HepG2 (cell line): ENCODE data around the gene ZMPSTE24. TPM values are rescaled to one million over a fixed set of nuclear protein-coding genes. Genes with fewer than 3 reads are reported as not detected.

Experiments
- ATAC-seq: fragments of 200-7000 bp; cut with Tn5 transposase; 3 replicates; pipeline ENCODE4 v1.9.1; 2020; ENCODE audit warnings: mild to moderate bottlenecking, moderate library complexity
- BruUV-seq: library from RNA; stranded (reverse); fragments of 400-500 nt; replicated peaks from 2 replicates; lab custom pipeline; 2021; lab: Mats Ljungman, UMichigan
- CTCF ChIA-PET: fragments of 300-600 bp; formaldehyde crosslinking; extraction: SDS; loops from one replicate; lab custom pipeline; 2021; ENCODE audit warnings: low total read pairs, inconsistent platforms, low intra/inter-chr PET ratio; lab: Yijun Ruan, JAX
- POLR2A ChIA-PET: fragments of 350-600 bp; sonication (Branson Sonifier 250); formaldehyde crosslinking; loops from one replicate; lab custom pipeline; 2020; ENCODE audit warnings: antibody characterized with exemption, inconsistent platforms; lab: Yijun Ruan, JAX
- DNase-seq: peaks from one replicate; pipeline ENCODE4 v3.0.0-alpha.2; 2015; ENCODE audit warnings: low spot score
- FAIRE-seq: peaks from 3 replicates; lab custom pipeline; 2011; peaks lifted over from hg19 to GRCh38; lab: Jason Lieb, UNC
- H2AFZ ChIP-seq: one replicate; pipeline ENCODE4 v1.6.1; 2011; ENCODE audit warnings: low read length, inconsistent platforms
- H3K27ac ChIP-seq: fragments of 300-600 bp; 3 replicates; pipeline ENCODE4 v1.8.0; 2011; ENCODE audit warnings: mixed run types, mild to moderate bottlenecking, mixed read lengths, low read length, inconsistent platforms; ENCODE audit not compliant: insufficient read depth; ENCODE audit errors: extremely low read length
- H3K27me3 ChIP-seq, 2 experiments: fragments of 200-600 bp in 1 of 2; 2 replicates in 1 of 2; 3 replicates in 1 of 2; pipeline versions ENCODE4 v1.6.0 to v1.8.0; 2011; ENCODE audit warnings: low read length in 2 of 2, mild to moderate bottlenecking in 2 of 2, moderate library complexity in 2 of 2, inconsistent platforms in 1 of 2; ENCODE audit not compliant: insufficient read depth in 2 of 2, control insufficient read depth in 1 of 2
- H3K36me3 ChIP-seq, 2 experiments: fragments of 200-600 bp in 1 of 2; replicated peaks in 1 of 2; 2 replicates in 1 of 2; 3 replicates in 1 of 2; pipeline versions ENCODE4 v1.5.1 to v1.8.0; 2011; ENCODE audit warnings: low read length in 2 of 2, inconsistent platforms in 1 of 2; ENCODE audit not compliant: insufficient read depth in 2 of 2, control insufficient read depth in 1 of 2
- H3K4me1 ChIP-seq: 2 replicates; pipeline ENCODE4 v1.5.1; 2012; ENCODE audit warnings: low read length, inconsistent platforms; ENCODE audit not compliant: insufficient read depth
- H3K4me2 ChIP-seq: 2 replicates; pipeline ENCODE4 v1.6.0; 2011; ENCODE audit warnings: low read depth, low read length, inconsistent platforms
- H3K4me3 ChIP-seq, 3 experiments: fragments of 200-600 bp in 1 of 3; sonication (generic), shearing (Covaris generic) in 1 of 3; replicated peaks in 1 of 3; 2 replicates each; pipeline ENCODE4 v1.5.1; 2011 to 2016; ENCODE audit warnings: low read length in 3 of 3, inconsistent platforms in 2 of 3, low read depth in 2 of 3, mild to moderate bottlenecking in 2 of 3, control low read depth in 1 of 3, mixed read lengths in 1 of 3; ENCODE audit not compliant: insufficient read depth in 1 of 3
- H3K79me2 ChIP-seq: one replicate; pipeline ENCODE4 v1.6.1; 2011; ENCODE audit warnings: low read length, inconsistent platforms; ENCODE audit not compliant: insufficient read depth
- H3K9ac ChIP-seq: 2 replicates; pipeline ENCODE4 v1.6.0; 2011; ENCODE audit warnings: mild to moderate bottlenecking, low read depth, low read length, inconsistent platforms; ENCODE audit not compliant: insufficient read depth
- H3K9me3 ChIP-seq: 2 replicates; pipeline ENCODE4 v1.5.1; 2012; ENCODE audit warnings: mild to moderate bottlenecking, low read length
- H4K20me1 ChIP-seq: 2 replicates; pipeline ENCODE4 v1.6.0; 2011; ENCODE audit warnings: inconsistent platforms, mild to moderate bottlenecking, low read length, moderate library complexity; ENCODE audit not compliant: insufficient read depth
- CREB1 ChIP-seq, 2 experiments: fragments of 450-650 bp in 1 of 2; IDR thresholded peaks; 2 replicates each; pipeline ENCODE4 v1.6.1; 2016 to 2017; ENCODE audit warnings: control low read depth in 1 of 2, mild to moderate bottlenecking in 1 of 2, missing compliant biosample characterization in 1 of 2, missing genetic modification characterization in 1 of 2
- DNMT3B ChIP-seq: conservative IDR thresholded peaks from 2 replicates; pipeline ENCODE4 v1.6.1; 2016; ENCODE audit warnings: missing biosample characterization, control low read depth
- E2F2 ChIP-seq: sonication (generic); formaldehyde crosslinking; IDR thresholded peaks from 2 replicates; pipeline ENCODE4 v1.4.0; 2020; ENCODE audit warnings: missing genetic modification reagents, borderline replicate concordance
- FOXC1 ChIP-seq: sonication (generic); formaldehyde crosslinking; IDR thresholded peaks from 2 replicates; pipeline ENCODE4 v1.8.0; 2022; ENCODE audit warnings: mild to moderate bottlenecking, missing genetic modification reagents, borderline replicate concordance
- GMEB2 ChIP-seq: IDR thresholded peaks from 2 replicates; pipeline ENCODE4 v1.6.1; 2016; ENCODE audit warnings: missing biosample characterization, missing genetic modification reagents, low read depth
- NONO ChIP-seq, 2 experiments: fragments of 450-650 bp in 1 of 2; sonication (generic) in 1 of 2; formaldehyde crosslinking in 1 of 2; IDR thresholded peaks in 1 of 2; conservative IDR thresholded peaks in 1 of 2; 2 replicates each; pipeline versions ENCODE4 v1.6.1 to v1.8.0; 2017 to 2022; ENCODE audit warnings: mild to moderate bottlenecking in 1 of 2, missing genetic modification reagents in 1 of 2, moderate library complexity in 1 of 2
- TCF12 ChIP-seq, 2 experiments: fragments of 450-650 bp in 1 of 2; sonication (generic) in 1 of 2; formaldehyde crosslinking in 1 of 2; IDR thresholded peaks; 2 replicates each; pipeline versions ENCODE4 v1.6.1 to v1.8.0; 2017 to 2022; ENCODE audit warnings: antibody characterized with exemption in 1 of 2, mild to moderate bottlenecking in 1 of 2, missing genetic modification reagents in 1 of 2, moderate library complexity in 1 of 2
- XRCC5 ChIP-seq: fragments of 200-400 bp; formaldehyde crosslinking; optimal IDR thresholded peaks from 2 replicates; pipeline ENCODE3; 2017; ENCODE audit warnings: mild to moderate bottlenecking, low read length
- ZKSCAN1 ChIP-seq: fragments of 150-350 bp; IDR thresholded peaks from 2 replicates; pipeline ENCODE4 v1.6.1; 2014; ENCODE audit warnings: low read length
- ZNF121 ChIP-seq: sonication (generic); formaldehyde crosslinking; IDR thresholded peaks from 2 replicates; pipeline ENCODE4 v1.5.0; 2020; ENCODE audit warnings: mild to moderate bottlenecking, missing genetic modification reagents
- ZNF362 ChIP-seq: sonication (generic); formaldehyde crosslinking; IDR thresholded peaks from 2 replicates; pipeline ENCODE4 v1.4.0; 2020; ENCODE audit warnings: missing genetic modification reagents, mild to moderate bottlenecking, borderline replicate concordance
- ZNF382 ChIP-seq: sonication (generic); formaldehyde crosslinking; IDR thresholded peaks from 2 replicates; pipeline ENCODE4 v1.5.0; 2020; ENCODE audit warnings: missing genetic modification reagents, mild to moderate bottlenecking, borderline replicate concordance
- ZNF570 ChIP-seq: sonication (generic); formaldehyde crosslinking; IDR thresholded peaks from 2 replicates; pipeline ENCODE4 v1.4.0; 2020; ENCODE audit warnings: mild to moderate bottlenecking, missing genetic modification reagents, borderline replicate concordance
- ZNF597 ChIP-seq: sonication (generic); formaldehyde crosslinking; IDR thresholded peaks from 2 replicates; pipeline ENCODE4 v1.5.0; 2020; ENCODE audit warnings: missing genetic modification reagents
- ZNF720 ChIP-seq: sonication (generic); formaldehyde crosslinking; IDR thresholded peaks from 2 replicates; pipeline ENCODE4 v1.4.0; 2020; ENCODE audit warnings: missing genetic modification reagents
- ZUFSP ChIP-seq: sonication (generic); formaldehyde crosslinking; IDR thresholded peaks from 2 replicates; pipeline ENCODE4 v1.9.0; 2021; ENCODE audit warnings: missing genetic modification reagents, mild to moderate bottlenecking, borderline replicate concordance
- WGBS: methylation state at CpG from one replicate; pipeline ENCODE4 v1.1.6; 2017; ENCODE audit warnings: low lambda C conversion rate; 5-methylcytosine and 5-hydroxymethylcytosine counted together
- in situ Hi-C: cut with HindIII; loops from 2 replicates; pipeline ENCODE4 v1.10.0; 2017; ENCODE audit warnings: low pct_unique_long_range_greater_than_20kb; ENCODE audit not compliant: extremely low pct_ligation_motif_present
- intact Hi-C: fragments of 100-400 bp; cut with micrococcal nuclease; formaldehyde crosslinking; loops from one replicate; pipeline ENCODE4 v1.10.0; 2022; ENCODE audit not compliant: unreplicated experiment
- polyA plus RNA-seq, 8 experiments: library from polyadenylated mRNA; depleted of rRNA in 3 of 8; stranded (reverse) in 7 of 8; unstranded in 1 of 8; fragments of >200 nt; fragmentation: Illumina TruSeq in 4 of 8; extraction: Trizol in 4 of 8; gene quantifications; 2 replicates each; pipeline versions ENCODE4 v1.2.1 to v1.2.3, GENCODE V29; 2011 to 2016; ENCODE audit warnings: low read depth in 4 of 8, missing spikeins in 1 of 8, mixed read lengths in 1 of 8; ENCODE audit not compliant: insufficient read depth in 1 of 8
- total RNA-seq, 5 experiments: library from RNA; depleted of rRNA; stranded (reverse); fragments of >200 nt; fragmentation: Illumina TruSeq; extraction: Trizol; gene quantifications; 2 replicates each; pipeline ENCODE4 v1.2.3, GENCODE V29; 2016; ENCODE audit warnings: low read depth in 1 of 5

The ZMPSTE24 gene
- total and polyA plus RNA-seq, 2 of the 13 experiments (the other 11 are each of a cell fraction or from before 2014, with no cell fraction given) = 13.6 to 60.2 TPM

- H3K4me1 ChIP-seq = peaks cover 42% of the 10 kb centered on the region
- peaks cover 4 to 20% of the 10 kb centered on the region in 2 experiments; a peak in 4 of 5 replicates for H3K36me3 ChIP-seq
- 15% methylated on average over 2 of the region's 2 CpGs for WGBS
- in situ Hi-C loops (no loop called here), intact Hi-C loops (no loop called here)
- no peaks in the 10 kb centered on the region for H3K9me3 ChIP-seq
- no peaks in the 10 kb centered on the region for H4K20me1 ChIP-seq
- no peaks in the 10 kb centered on the region for H3K27me3 ChIP-seq
- ChIA-PET CTCF (no interaction called here), POLR2A (interaction anchor here (1.5 kb wide), 1 partner anchor 72 kb away, joined by 3 read pairs; no protein-coding TSS in a partner anchor)
- TF ChIP-seq XRCC5 (no peak), DNMT3B (CRISPR knock-in tag) (no peak), ZUFSP (CRISPR knock-in tag) (no peak), ZNF121 (CRISPR knock-in tag) (0 out of 2 replicates have a peak, but pooled peaks have one; percentile 28), ZNF362 (CRISPR knock-in tag) (peak; percentile 46; the same call in 1 of the 2 replicates), ZKSCAN1 (no peak), TCF12 (IDR thresholded peaks at IDR 0.05) (no peak), TCF12 (CRISPR knock-in tag; IDR thresholded peaks at IDR 0.05) (no peak), ZNF597 (CRISPR knock-in tag) (no peak), CREB1 (IDR thresholded peaks at IDR 0.05) (no peak), CREB1 (CRISPR knock-in tag; IDR thresholded peaks at IDR 0.05) (0 out of 2 replicates have a peak, but pooled peaks have one; percentile 27), GMEB2 (CRISPR knock-in tag) (no peak), ZNF382 (no peak), NONO (IDR thresholded peaks at IDR 0.05) (no peak), NONO (CRISPR knock-in tag; conservative IDR thresholded peaks at IDR 0.05) (no peak), E2F2 (CRISPR knock-in tag) (no peak), ZNF570 (CRISPR knock-in tag) (no peak), ZNF720 (CRISPR knock-in tag) (no peak), FOXC1 (CRISPR knock-in tag) (no peak)
- FAIRE-seq = no peak
- H3K9ac ChIP-seq = no peak overlapping the region
- no peak for DNase-seq
- no peak overlapping the region for H3K27ac ChIP-seq
- H3K4me3 ChIP-seq = no peak overlapping the region
- no peak overlapping the region for H2AFZ ChIP-seq
- BruUV-seq = no TSS peak
- 0 out of 3 replicates have a peak, but pooled peaks have one; percentile 8 for ATAC-seq
- H3K79me2 ChIP-seq = no peaks in the 10 kb centered on the region
- H3K4me2 ChIP-seq = no peak overlapping the region
Observed at GRCh38 chr1:40243351-40243750, 14.7 kb upstream of the ZMPSTE24 start.
